GM23338 (cell line): ENCODE measurements around the gene YTHDF2. TPM values are rescaled to one million over a fixed set of nuclear protein-coding genes. Genes with fewer than 3 reads are reported as not detected.

Experiments used
- ATAC-seq: fragments of 200-7000 bp; cut with Tn5 transposase; 3 replicates; pipeline ENCODE4 v1.9.1; 2020
- DNase-seq: peaks from one replicate; pipeline ENCODE4 v3.0.0-alpha.2; 2015; ENCODE audit warnings: low spot score
- H2AFZ ChIP-seq: fragments of 200-600 bp; sonication (generic); 2 replicates; pipeline ENCODE4 v1.8.0; 2016; ENCODE audit warnings: antibody characterized with exemption, mild to moderate bottlenecking, moderate library complexity
- H3F3A ChIP-seq: fragments of 200-600 bp; sonication (generic); replicated peaks from 2 replicates; pipeline ENCODE4 v1.8.0; 2017; ENCODE audit warnings: antibody characterized with exemption, mixed run types, low read depth
- H3K27ac ChIP-seq: fragments of 200-600 bp; sonication (generic); 2 replicates; pipeline ENCODE4 v1.6.1; 2016; ENCODE audit warnings: low read depth
- H3K27me3 ChIP-seq: fragments of 200-600 bp; sonication (generic); 2 replicates; pipeline ENCODE4 v1.8.0; 2016; ENCODE audit warnings: mild to moderate bottlenecking, mixed run types, moderate library complexity; ENCODE audit not compliant: insufficient read depth
- H3K36me3 ChIP-seq: fragments of 200-600 bp; sonication (generic); 2 replicates; pipeline ENCODE4 v1.8.0; 2016; ENCODE audit warnings: mild to moderate bottlenecking; ENCODE audit not compliant: insufficient read depth
- H3K4me1 ChIP-seq: fragments of 200-600 bp; sonication (generic); 2 replicates; pipeline ENCODE4 v1.8.0; 2016; ENCODE audit warnings: mild to moderate bottlenecking, moderate library complexity; ENCODE audit not compliant: insufficient read depth
- H3K4me2 ChIP-seq: fragments of 200-600 bp; sonication (generic); 2 replicates; pipeline ENCODE4 v1.7.1; 2017; ENCODE audit warnings: mixed run types
- H3K4me3 ChIP-seq: fragments of 200-600 bp; sonication (generic); 2 replicates; pipeline ENCODE4 v1.6.1; 2016; ENCODE audit warnings: mixed run types
- H3K79me2 ChIP-seq: fragments of 200-600 bp; sonication (generic); replicated peaks from 2 replicates; pipeline ENCODE4 v1.8.0; 2017; ENCODE audit warnings: mild to moderate bottlenecking; ENCODE audit not compliant: insufficient read depth
- H3K9me2 ChIP-seq: fragments of 200-600 bp; sonication (generic); 2 replicates; pipeline ENCODE4 v1.8.0; 2017; ENCODE audit not compliant: insufficient read depth
- H4K20me1 ChIP-seq: fragments of 200-600 bp; sonication (generic); replicated peaks from 2 replicates; pipeline ENCODE4 v1.8.0; 2017; ENCODE audit warnings: mild to moderate bottlenecking; ENCODE audit not compliant: insufficient read depth
- H3K27ac Mint-ChIP-seq: 2 replicates; pipeline ENCODE4 v1.8.0; 2020; ENCODE audit warnings: inconsistent platforms, mild to moderate bottlenecking, moderate library complexity, mixed read lengths
- H3K27me3 Mint-ChIP-seq: 3 replicates; pipeline ENCODE4 v1.8.0; 2022; ENCODE audit warnings: low read depth, mild to moderate bottlenecking, moderate library complexity, mixed read lengths, inconsistent platforms; ENCODE audit not compliant: insufficient read depth, poor library complexity
- H3K36me3 Mint-ChIP-seq: 3 replicates; pipeline ENCODE4 v1.8.0; 2021; ENCODE audit warnings: low read depth, mild to moderate bottlenecking, inconsistent platforms, moderate library complexity, mixed read lengths
- H3K4me1 Mint-ChIP-seq: 3 replicates; pipeline ENCODE4 v1.8.0; 2020; ENCODE audit warnings: mild to moderate bottlenecking, inconsistent platforms, mixed read lengths
- H3K4me3 Mint-ChIP-seq: 3 replicates; pipeline ENCODE4 v1.8.0; 2021; ENCODE audit warnings: moderate library complexity, mild to moderate bottlenecking, inconsistent platforms, mixed read lengths
- H3K9me3 Mint-ChIP-seq: 3 replicates; pipeline ENCODE4 v1.8.0; 2020; ENCODE audit warnings: moderate library complexity, mild to moderate bottlenecking, inconsistent platforms, mixed read lengths
- CREB1 ChIP-seq: fragments of 250-450 bp; sonication (Bioruptor Pico); IDR thresholded peaks from 2 replicates; pipeline ENCODE4 v1.5.0; 2020; ENCODE audit warnings: low read depth, mild to moderate bottlenecking, moderate library complexity
- CTCF ChIP-seq, 2 experiments: fragments of 200-600 bp in 1 of 2; sonication (generic) in 1 of 2; conservative IDR thresholded peaks; 2 replicates each; pipeline versions ENCODE4 v1.5.1 to v1.6.1; 2016 to 2017; ENCODE audit warnings: antibody characterized with exemption in 2 of 2, low read depth in 2 of 2, mild to moderate bottlenecking in 2 of 2, moderate library complexity in 1 of 2
- EZH2 ChIP-seq: fragments of 200-600 bp; sonication (generic); IDR thresholded peaks from one replicate; pipeline ENCODE4 v1.8.0; 2017; ENCODE audit warnings: antibody characterized with exemption, mild to moderate bottlenecking, low read depth; ENCODE audit not compliant: unreplicated experiment
- EZH2phosphoT487 ChIP-seq: fragments of 200-600 bp; sonication (generic); IDR thresholded peaks from one replicate; pipeline ENCODE4 v1.8.1; 2018; ENCODE audit warnings: antibody characterized with exemption; ENCODE audit not compliant: unreplicated experiment
- JUNB ChIP-seq: IDR thresholded peaks from one replicate; pipeline ENCODE4 v1.6.1; 2016; ENCODE audit warnings: antibody characterized with exemption; ENCODE audit not compliant: unreplicated experiment
- NANOG ChIP-seq: IDR thresholded peaks from 2 replicates; pipeline ENCODE4 v1.6.1; 2016; ENCODE audit warnings: antibody characterized with exemption, borderline replicate concordance
- POLR2AphosphoS5 ChIP-seq: IDR thresholded peaks from 2 replicates; pipeline ENCODE4 v1.6.1; 2016; ENCODE audit warnings: antibody characterized with exemption, low read depth
- REST ChIP-seq: IDR thresholded peaks from one replicate; pipeline ENCODE4 v1.6.1; 2018; ENCODE audit warnings: antibody characterized with exemption; ENCODE audit not compliant: unreplicated experiment
- ZNF331 ChIP-seq: fragments of 250-450 bp; sonication (Bioruptor Pico); IDR thresholded peaks from 2 replicates; pipeline ENCODE4 v1.5.0; 2020; ENCODE audit warnings: low read depth, mild to moderate bottlenecking, moderate library complexity
- polyA plus RNA-seq: library from polyadenylated mRNA; unstranded; fragments of >200 nt; fragmentation: Nextera tagmentation; extraction: Ambion mirVana; gene quantifications from 2 replicates; pipeline ENCODE4 v1.2.1, GENCODE V29; 2016
- total RNA-seq: library from RNA; depleted of rRNA; stranded (reverse); fragments of >200 nt; shearing (Covaris generic); gene quantifications from 2 replicates; pipeline ENCODE4 v1.2.3, GENCODE V29; 2014
- TF ChIP-seq, protein P1 (sequence below): IDR thresholded peaks from 2 replicates; pipeline ENCODE4 v1.6.1; 2016; ENCODE audit warnings: antibody characterized with exemption

The YTHDF2 gene
- total and polyA plus RNA-seq, 2 experiments from 2014 or later: 130 to 169 TPM

- no peak overlapping the region for H3K4me3 Mint-ChIP-seq
- no peaks in the 10 kb centered on the region for H3K36me3 Mint-ChIP-seq
- Histone ChIP-seq H3K4me3 (no peak overlapping the region), H3F3A (no peaks in the 10 kb centered on the region), H3K27me3 (no peaks in the 10 kb centered on the region), H3K79me2 (no peaks in the 10 kb centered on the region), H3K4me1 (no peaks in the 10 kb centered on the region), H3K4me2 (no peak overlapping the region), H3K9me2 (no peaks in the 10 kb centered on the region), H2AFZ (no peak overlapping the region), H4K20me1 (no peaks in the 10 kb centered on the region), H3K36me3 (no peaks in the 10 kb centered on the region), H3K27ac (no peak overlapping the region)
- TF ChIP-seq CREB1 (CRISPR knock-in tag): no peak
- no peak for TF ChIP-seq ZNF331
- TF ChIP-seq POLR2AphosphoS5: no peak
- no peak for TF ChIP-seq REST
- TF ChIP-seq, protein P1, sequence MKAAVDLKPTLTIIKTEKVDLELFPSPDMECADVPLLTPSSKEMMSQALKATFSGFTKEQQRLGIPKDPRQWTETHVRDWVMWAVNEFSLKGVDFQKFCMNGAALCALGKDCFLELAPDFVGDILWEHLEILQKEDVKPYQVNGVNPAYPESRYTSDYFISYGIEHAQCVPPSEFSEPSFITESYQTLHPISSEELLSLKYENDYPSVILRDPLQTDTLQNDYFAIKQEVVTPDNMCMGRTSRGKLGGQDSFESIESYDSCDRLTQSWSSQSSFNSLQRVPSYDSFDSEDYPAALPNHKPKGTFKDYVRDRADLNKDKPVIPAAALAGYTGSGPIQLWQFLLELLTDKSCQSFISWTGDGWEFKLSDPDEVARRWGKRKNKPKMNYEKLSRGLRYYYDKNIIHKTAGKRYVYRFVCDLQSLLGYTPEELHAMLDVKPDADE: no peak
- no peak for TF ChIP-seq NANOG
- no peak for TF ChIP-seq EZH2
- TF ChIP-seq JUNB: no peak
- H3K4me1 Mint-ChIP-seq: peaks cover 8% of the 10 kb centered on the region
- H3K9me3 Mint-ChIP-seq: no peaks in the 10 kb centered on the region
- DNase-seq (no peak), ATAC-seq (no peak)
- H3K27me3 Mint-ChIP-seq: peaks cover 9% of the 10 kb centered on the region
- H3K27ac Mint-ChIP-seq: no peak overlapping the region
These were observed 45.3 kb downstream of the YTHDF2 start for GRCh38 chr1:28782011-28782410.

GRCh38 chr1:28783363-28783762, 46.6 kb downstream of the YTHDF2 start:
- Histone ChIP-seq H3K79me2 (no peaks in the 10 kb centered on the region), H3K4me1 (no peaks in the 10 kb centered on the region), H3K4me3 (no peak overlapping the region), H3K4me2 (no peak overlapping the region), H3K27me3 (no peaks in the 10 kb centered on the region), H3K36me3 (no peaks in the 10 kb centered on the region), H3F3A (no peaks in the 10 kb centered on the region), H3K27ac (no peak overlapping the region), H4K20me1 (no peaks in the 10 kb centered on the region), H3K9me2 (no peaks in the 10 kb centered on the region), H2AFZ (no peak overlapping the region)
- Mint-ChIP-seq H3K36me3 (no peaks in the 10 kb centered on the region), H3K9me3 (no peaks in the 10 kb centered on the region), H3K4me3 (no peak overlapping the region), H3K27me3 (peaks cover 9% of the 10 kb centered on the region), H3K4me1 (peaks cover 8% of the 10 kb centered on the region), H3K27ac (no peak overlapping the region)
- no peak for DNase-seq
- no peak for ATAC-seq
- peak; percentile 36 to 44; a peak in 3 of 4 replicates for TF ChIP-seq CTCF (conservative IDR thresholded peaks at IDR 0.05; ENCODE audit: low read depth in 2 of 2)
- TF ChIP-seq JUNB: no peak
- no peak for TF ChIP-seq EZH2phosphoT487
